HPDE6-E6E7 (cell line): Measurements from ENCODE around the gene TCF7L1.
A peak's percentile ranks its signal among the peaks of the same experiment; 100 is the strongest.
"Not testable (repeated sequence)": the region's sequence is repeated elsewhere in the genome, so short reads cannot be mapped to it uniquely, and the experiment has no call there.

Experiments
- DNase-seq: peaks from one replicate; pipeline ENCODE4 v3.0.0; 2011; ENCODE audit warnings: missing footprints; ENCODE audit errors: extremely low spot score

The TCF7L1 gene

DNA sequence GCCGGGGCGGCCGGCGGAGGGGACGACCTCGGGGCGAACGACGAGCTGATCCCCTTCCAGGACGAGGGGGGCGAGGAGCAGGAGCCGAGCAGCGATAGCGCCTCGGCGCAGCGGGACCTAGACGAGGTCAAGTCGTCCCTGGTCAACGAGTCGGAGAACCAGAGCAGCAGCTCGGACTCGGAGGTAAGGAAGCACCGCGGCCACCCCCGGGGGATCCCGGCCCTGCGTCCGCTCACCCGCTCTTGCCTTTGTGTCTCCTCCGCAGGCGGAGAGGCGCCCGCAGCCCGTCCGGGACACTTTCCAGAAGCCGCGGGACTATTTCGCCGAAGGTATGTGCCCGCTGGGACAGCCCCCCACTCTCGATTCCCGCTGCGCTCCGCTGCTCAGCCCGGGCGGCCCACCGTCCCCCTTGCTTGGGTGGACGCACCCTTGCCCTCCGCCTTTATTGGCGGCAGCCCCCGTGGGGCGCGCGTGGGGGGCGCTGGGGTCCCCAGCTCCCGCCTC is 611 bp downstream of the TCF7L1 start:
- peak; percentile 67 for DNase-seq

DNA sequence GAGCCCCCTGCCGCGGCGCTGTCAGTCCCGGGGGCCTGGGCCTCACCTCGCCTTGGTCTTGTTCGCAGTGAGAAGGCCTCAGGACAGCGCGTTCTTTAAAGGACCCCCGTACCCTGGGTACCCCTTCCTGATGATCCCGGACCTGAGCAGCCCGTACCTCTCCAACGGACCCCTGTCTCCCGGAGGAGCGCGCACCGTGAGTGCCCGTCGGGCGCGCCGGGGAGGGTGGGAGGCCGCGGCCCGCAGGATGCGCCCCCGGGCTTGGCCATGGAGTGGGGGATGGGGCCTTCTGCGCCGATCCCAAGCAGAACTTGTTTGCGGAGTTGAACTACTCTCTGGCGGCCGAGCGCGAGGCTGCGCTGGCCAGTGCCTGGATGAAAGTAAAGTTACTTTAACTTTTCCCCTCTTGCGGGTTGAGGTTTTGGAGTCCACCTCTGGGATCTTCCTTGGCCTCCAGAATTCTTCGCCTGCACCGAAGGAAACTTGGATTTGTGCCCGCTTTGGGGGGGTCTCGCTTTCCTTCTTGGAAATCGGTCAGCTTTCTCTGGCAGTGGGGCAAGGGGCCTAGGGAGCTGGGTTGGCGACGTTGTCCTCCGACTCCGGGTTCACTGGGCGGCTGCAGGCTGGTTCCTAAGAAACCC is 1.2 kb downstream of the TCF7L1 start:
- no peak for DNase-seq

DNA sequence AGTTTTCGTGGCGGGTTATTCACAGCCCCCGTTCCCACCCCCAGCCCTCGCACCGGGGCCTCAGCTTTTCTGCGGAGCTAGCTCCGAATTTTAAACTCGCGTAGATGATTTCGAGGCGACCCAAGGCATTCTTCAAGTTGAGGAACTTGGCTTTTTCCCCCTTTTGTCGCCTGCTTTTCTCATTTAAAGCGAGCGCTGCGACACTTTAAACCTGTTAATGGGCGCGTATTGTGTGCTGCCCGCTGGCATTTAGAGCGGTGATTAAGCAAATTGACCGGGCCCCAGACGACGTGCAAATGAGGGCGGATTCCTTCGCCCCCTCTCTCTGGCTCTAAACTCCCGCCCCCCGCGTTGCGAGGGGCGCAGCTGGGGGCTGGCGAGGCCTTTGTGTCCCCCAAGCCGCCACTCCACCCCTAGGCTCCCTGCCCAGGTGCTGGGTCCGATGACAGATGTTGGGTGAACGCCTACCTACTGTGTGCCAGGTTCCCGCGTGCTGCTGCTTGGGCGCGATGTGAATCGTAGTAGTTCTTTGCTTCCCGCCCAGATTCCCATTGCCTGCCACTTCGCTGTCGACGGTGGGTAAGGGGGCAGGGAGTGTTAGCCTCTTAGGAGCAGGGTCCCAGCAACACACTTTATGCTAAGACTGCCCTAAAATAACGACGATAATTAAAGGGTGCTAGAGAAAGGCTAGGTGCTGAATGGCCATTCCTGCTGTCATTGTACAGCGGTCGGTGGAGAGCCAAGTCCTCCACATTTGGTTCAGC is 1.9 kb downstream of the TCF7L1 start:
- no peak for DNase-seq

DNA sequence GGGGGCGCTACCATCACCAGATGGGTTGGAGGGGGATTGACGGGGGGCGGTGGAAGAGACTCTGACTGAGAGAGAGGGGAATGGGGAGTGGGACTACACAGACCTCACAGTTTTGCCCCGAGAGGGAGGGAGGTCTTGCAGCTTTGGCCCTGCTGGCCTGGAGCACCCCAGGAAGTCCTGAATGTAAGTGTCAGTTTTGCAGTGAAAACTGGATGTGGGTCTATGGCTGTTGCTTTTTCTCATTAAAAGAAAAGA is 2.4 kb downstream of the TCF7L1 start:
- DNase-seq = no peak

DNA sequence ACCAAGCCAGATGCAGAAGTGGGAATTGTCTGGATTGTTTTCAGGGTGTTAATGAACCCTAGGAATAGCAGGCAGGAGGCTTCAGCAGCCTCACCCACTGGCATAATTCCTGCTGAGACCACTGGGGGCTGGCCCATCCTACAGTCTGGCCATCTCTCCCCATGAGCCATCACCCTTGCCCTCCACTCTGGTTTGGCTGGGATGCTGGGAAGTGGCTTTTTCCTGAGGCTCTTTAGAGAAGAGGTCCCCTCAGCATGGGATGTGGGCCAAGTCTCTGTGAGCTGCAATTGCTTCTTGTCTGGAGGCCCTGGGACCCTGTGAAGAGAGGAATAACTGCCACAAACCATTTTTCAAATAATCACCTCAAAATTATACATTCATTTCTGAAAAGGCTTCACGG is 4.0 kb downstream of the TCF7L1 start:
- DNase-seq = no peak

DNA sequence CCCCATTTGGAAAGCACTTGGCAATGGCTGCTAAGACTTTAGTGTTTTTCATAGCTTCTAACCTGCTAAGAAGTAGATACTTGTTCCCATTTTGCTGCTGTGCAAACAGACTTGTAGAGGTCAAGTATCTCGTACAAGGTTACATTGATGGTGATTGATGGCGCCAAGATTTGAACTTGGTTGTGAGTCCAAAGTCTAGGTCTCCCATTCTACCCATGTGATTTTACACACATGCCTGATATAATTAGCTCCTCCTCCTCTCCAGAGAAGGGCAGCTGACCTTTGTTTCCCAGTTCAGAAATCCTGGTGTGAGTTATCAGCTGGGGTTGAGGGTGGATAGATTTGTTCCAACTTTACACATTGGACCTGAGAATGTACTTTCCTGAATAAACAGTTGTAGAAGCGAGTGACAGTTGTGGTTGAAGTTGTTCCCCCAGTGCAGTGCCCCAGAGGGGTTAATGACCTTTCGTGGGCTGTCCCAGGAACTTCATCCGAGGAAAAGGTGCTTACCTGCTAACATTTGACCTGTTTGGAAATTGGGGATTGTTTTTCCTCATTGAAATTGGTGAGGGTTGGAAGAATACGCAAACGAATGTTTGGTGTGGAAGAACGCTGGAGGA is 10.4 kb downstream of the TCF7L1 start:
- DNase-seq = no peak

DNA sequence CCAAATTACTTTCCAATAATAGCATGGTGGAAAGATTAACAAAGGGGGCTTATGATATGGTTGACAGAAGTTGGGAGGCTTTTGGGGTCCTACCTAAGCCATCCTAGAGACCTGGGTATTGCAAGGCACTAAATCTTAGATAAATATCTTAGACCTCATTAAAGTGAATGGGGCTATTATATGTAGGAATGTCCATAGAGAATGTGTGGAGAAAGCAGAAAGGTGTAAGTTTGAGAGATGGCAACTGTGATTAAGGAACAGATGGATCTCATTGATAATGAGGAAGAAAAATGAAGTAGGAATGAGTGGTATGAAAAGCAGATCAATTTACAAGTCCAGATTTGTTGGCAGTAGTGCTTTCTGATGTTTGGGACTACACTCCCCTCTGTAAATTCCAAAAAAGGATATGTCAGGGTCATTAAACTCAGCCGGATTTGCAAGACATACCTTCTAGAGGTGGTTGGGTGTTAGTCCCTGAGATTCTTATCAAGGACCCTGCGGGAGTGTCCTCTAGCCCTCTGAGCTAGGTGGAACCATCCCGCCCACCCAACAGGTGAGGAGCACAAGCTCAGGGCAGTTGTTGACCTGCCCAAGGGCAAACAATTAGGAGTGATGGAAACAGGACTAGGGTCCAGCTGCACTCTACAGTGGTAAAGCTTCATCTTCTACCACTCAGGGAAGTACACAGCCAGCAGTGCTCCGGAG is 12.1 kb downstream of the TCF7L1 start:
- no peak for DNase-seq

DNA sequence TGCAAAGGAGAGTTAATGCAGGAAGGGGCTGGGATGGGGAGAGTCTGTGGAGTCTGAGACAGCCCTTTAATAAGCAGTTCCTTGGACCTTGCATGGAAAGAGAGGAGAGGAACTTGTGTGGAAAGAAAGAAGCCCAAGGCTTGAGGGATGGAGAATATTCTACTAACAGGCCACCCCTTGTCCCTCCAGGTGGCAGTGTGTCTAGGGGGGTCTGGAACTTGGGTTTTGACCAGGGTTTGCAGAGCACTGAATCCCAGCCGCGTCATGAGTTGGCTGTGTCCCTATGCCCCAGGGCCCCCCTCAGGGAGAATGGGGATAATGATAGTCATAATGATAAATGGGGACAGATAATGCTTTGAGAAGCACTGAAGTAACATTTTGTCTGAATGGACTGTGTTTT is 15.0 kb downstream of the TCF7L1 start:
- no peak for DNase-seq

DNA sequence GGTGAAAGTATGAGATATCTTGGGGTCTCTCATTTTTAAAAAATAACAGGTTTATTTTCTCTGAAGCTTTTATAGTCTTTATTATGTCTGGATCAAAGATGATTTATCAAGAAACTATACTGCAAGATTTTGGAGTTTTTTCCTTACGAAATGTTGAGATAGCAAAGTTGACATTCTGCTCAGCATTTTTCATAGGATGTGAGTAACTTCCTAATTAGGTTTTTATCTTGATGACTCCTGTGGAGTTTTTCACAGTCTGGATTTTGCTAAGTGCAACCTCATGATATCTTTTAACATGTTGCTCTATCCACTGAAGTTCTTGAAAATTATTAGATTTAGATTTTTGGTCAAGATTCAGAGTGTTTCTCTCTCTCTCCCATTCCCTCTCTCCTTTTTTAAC is 17.8 kb downstream of the TCF7L1 start:
- no peak for DNase-seq

DNA sequence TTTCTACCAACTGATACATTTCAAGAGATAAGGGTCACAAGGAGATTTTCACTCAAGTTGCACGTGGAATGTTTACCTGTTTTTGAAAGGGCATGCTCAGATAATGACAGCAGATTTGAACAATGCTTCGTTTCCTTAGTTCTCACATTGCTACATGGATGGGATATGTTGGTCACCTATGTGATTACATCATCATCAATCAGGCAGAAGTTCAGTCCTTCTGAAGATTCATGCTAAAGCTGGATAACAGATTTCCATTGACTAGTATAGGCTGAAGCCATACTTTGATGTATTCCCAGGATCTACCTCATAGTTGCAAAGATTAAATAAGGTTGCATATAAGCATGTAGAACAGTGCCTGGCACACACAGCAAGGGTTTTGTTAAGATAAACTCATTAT is 19.7 kb downstream of the TCF7L1 start:
- DNase-seq = no peak

DNA sequence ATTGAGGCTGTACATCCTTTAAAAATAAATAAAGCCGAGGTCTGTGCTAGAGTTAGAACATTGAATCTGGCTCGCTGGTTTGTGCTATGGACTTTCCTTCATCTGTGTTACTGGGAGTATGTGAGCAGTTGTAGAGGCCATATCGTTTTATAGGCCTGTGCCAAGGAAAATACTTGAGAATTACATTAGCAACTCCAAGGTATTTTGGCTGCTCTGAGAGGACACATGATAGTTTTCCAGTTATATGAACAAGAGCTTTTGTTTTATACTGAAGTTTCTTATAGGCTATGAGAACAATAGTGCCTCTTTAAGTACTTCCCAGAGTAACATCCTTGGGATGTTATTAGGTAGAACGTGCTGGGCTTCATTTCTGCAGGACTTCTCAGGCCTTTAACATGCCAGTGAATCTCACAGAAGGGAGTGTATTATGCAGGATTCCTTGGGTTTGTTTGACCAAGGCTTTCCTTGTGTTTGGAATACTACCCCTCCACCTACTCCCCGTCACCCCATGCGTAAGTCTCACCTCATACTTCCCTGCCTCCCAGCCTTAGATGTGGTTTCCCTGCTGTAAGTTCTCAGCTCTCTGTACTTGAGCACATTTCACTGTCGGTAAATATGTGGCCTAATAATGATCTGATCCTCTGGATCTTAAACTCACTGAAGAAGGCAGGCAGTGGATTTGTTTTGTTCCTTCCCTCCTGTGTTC is 21.0 kb downstream of the TCF7L1 start:
- DNase-seq = no peak

DNA sequence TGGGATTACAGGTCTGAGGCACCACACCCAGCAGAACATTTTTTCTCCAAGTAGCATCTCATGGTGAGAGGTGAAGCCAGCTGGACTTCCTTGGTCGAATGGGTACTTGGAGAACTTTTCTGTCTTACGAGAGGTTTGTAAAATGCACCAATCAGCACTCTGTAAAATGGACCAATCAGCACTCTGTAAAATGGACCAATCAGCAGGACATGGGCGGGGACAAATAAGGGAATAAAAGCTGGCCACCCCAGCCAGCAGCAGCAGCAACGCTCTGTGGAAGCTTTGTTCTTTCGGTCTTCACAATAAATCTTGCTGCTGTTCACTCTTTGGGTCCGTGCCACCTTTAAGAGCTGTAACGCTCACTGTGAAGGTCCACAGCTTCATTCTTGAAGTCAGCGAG is 21.9 kb downstream of the TCF7L1 start:
- DNase-seq = not testable (repeated sequence)

DNA sequence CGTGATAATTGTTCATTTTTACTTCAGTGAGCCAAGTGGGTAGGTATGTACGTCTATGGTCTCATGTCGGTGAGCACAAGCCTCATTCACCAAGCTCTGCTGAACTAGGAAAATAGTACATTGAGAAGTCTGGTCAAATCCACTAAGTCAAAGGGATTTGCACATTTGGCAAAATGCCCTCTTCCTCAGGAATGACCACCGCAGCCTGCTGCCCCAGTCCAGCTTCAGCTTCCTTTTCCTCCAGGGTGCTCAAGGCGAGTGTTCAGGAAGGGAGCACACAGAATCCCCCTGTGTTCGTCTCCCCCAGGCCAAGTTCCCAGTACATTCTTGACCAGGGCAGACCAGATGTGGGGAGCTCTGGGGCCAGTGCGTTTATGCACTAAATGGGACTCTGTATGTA is 23.0 kb downstream of the TCF7L1 start:
- no peak for DNase-seq

DNA sequence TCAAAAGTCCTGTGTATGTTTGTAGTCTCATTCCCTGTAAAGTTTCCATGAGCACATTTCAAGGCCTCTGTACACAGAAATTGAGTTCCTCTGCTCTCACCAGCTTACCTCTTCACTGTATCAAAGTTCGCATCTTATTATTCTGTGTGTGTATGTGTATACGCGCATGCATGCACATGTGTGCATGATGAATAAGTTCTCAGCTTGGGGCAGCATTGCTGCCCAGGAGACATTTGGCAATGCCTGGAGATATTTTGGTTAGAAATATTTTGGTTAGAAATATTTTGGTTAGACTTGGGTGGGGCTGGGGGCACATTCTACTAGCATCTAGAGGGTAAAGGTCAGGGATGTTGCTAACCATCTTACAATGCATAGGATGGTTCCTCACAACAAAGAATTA is 23.4 kb downstream of the TCF7L1 start:
- no peak for DNase-seq

DNA sequence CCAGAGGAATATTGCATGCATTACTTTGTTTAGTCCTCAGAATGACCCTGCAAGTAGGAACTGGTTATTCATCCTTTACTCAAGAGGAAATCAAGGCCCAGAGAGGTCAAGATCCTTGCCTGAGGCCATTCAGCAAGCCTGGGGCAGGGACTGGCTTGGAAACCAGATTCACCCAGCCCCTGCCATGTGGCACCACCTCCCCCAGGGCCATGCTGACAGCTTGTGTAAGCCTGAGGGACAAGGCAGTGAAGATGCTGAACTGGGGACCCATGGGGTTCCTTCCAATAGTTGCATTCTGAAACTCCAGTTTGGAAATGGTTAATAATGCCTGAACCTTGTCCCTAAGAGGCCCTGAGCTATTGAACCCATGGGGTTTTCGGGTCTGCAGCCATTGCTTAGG is 24.2 kb downstream of the TCF7L1 start:
- no peak for DNase-seq

DNA sequence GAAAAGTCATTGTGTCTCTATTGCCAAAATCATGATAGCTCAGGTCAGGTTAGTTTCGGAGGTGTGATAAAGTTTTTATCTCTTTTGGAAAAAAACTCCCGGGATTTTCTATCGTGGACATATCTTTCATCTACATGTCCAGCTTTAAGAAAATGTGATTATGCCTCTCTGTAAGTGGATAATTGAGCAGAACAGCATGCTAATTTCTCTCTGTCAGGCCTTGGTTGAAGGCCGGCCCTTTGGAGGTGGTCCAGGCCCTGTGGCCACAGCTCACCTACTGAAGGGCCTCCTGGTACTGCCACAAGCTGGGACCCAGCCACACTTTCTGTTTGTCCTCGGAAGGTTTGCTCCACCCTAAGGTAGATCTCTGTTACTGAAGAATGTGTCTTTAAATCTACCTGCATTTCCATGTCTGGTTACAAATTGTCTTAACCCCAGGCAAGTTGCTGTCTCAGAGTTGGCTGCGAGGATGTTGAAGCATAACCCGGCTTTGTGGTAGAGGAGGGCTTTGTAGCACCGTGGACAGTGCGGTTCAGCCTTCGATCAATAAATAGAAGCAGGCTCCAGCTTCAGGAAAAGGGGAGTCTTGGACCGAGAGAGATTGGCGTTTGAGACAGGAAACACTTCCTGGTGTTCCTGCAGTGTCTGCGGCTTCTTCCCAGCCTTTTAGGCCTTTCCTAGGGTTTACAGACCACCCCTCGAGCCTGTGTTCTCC is 25.5 kb downstream of the TCF7L1 start:
- no peak for DNase-seq

DNA sequence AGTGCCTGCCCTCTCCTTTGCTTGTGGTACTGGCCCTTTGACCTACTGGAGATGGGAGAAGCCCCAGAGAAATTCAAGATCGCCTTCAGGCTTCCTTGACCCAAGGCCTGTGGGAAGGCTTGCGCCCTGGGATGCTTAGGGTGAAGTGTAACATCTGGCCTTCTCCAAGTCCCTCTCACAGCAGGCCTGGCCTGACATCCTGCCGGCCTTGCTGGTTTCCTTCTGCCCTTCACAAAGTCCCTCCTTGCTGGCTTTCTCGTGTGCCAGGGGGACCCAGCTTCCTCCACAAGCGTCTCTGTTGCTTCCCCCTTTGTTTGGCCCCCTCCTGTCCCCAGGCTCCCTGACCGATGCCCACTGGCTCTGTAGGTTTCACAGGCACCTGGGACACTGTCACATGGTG is 26.4 kb downstream of the TCF7L1 start:
- no peak for DNase-seq

DNA sequence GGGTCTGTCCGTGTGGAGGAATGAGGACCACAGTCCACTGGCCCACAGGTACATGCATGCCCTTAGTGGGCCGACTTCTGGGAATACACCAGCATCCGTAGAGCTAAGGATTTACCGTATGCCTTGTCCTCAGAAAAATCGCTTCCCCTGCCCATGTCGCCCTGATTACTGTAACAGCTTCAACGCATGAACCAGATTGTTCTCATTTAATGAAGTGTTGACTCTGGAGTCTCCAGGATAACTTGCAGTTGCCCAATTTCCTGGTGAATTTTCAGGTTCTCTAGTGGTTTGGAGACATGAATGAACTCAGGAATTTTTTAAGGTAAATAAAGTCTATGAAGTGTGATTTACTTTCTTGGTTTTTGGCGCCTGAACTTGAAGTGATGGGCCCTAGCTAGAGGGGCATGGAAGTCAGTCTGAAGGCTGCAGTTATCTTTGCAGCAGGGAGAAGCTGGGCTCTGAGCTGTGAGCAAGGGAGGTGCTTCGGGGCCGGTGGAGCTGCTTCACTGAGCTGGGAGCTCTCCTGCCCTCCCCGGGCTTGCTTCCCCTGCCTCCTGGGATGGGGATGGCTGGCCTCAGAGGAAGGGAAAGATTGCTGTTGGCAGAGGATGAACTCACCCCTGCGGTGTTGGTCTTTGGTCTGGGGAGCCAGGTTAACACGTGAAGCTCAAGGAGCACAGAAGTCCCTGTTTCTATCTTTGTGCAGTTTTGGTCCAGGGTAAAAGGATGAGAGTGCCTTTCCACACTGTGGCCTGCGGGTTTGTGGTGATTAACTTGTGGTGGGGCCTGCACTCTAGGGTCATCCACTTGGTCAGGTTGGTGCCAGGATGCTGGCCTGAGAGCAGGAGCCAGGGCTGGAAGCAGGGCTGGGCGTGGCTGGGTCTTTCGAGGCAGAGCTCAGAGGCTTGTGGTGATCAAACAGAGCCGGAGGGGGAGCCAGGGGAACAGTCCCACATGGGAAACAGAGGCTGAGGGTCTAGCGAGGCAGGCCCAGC is 28.1 kb downstream of the TCF7L1 start:
- no peak for DNase-seq

DNA sequence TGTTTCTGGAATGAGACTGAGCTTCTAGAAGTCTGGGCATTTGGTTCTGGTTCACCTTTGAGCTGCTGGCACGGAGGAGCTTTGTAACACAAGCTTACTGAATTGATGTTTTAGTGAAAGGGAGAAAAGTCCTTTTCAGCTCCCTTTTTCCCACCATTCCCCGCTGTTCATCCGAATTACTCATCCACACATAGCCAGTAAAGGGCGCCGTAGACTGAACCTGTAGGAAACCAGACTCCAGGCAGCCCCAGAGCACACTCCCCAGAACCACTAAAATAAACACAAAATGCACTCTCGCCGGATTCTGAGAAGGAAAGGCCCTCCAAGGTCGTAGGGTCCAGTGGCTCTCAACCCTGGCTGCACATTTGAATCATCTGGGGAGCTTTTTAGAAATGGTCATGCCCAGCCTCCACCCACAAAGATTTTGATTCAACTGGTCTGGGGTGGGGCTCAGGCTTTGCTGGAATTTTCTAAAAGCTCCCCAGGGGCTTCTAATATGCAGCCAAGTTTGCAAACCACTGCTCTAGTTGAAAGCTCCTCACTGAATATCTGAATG is 29.6 kb downstream of the TCF7L1 start:
- DNase-seq = no peak

DNA sequence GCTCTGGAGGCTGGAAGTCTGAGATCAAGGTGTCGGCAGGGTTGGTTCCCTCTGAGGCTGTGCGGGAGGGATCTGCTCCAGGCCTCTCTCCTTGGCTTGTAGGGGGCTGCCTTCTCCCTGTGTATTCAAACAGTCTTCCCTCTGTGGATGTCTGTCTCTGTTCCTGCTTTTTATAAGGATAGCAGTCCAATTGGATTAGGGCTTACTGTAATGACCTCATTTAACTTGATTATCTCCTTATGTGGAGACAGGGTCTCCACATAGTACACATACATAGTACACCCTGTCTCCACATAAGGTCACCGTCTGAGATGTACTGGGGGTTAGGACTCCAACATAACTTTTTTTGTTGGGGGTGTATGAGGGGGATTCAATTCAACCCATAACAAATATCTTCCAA is 30.5 kb downstream of the TCF7L1 start:
- DNase-seq = no peak
